Stimulated activated CD4-positive, alpha-beta T cell treated with anti-CD3 and anti-CD28 coated beads, Interleukin-1b, Interleukin-23, amount 100 ng/mL, for 4 hours (primary cell): ENCODE measurements around the gene PTPRR.

Experiments used
- DNase-seq, 2 donors: peaks; one replicate each; pipeline ENCODE4 v3.0.0-alpha.2; 2020; ENCODE audit warnings: low read depth in 2 of 2

The PTPRR gene

GRCh38 chr12:70796989-70797388 is 123.5 kb downstream of the PTPRR start:
- no peak for DNase-seq

GRCh38 chr12:70795608-70796007 is 124.9 kb downstream of the PTPRR start:
- no peak for DNase-seq

DNA sequence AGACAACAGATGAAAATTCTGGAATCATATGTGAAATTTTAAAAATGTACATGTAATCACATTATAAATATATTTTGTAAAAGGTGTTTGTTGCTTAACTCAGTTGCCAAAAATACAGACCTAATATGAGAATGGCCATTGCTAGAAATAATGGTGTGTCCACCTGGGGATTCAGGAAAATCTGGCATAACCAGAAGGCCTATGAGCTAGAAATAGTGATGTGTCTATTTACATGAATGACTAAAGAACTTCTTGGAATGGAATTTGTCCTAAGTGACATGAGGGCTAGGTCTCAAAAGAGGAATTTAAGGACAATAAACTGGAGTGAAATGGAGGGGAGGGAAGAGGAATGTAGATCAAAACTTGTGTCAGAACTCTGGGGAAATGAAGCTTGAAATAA is 126.4 kb downstream of the PTPRR start:
- no peak for DNase-seq

DNA sequence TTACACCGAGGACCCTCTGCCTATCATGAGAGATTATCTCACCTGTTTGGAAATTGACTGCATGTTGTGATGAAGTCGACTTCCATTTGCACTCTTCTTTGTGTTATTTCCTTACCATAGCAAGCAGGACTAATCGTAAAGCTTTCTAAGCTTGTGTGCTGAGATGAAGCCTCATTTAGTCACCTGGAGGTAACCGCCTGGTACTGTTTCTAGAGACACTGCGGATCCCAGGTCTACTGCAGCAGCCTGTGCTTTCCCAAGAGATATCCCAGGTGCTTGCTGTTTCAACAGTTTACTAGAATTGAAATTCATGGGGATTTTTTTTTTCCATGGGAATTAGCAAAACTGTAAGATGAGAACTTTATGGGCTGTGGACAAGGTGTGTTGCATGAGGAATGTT is 131.8 kb downstream of the PTPRR start:
- no peak for DNase-seq

DNA sequence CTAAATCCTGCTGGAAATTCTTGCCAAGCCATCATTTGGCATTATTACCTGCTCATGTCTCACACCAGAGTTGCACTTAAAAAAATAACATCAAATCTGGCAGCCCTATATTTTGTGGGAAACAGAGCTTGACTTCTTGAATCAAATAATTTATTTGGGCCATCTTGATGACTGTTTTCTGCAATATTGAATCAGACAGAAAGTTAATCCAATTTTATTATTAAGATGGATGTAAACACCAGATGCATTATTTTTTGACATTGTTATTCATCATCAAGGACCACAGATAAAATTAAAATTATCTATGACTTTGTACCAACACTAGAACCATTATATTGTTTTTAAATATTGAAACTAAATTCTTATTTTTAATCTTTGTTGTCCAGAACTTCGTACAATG is 132.9 kb downstream of the PTPRR start:
- DNase-seq = no peak

- DNase-seq = no peak
Measured at GRCh38 chr12:70785896-70786295, 134.6 kb downstream of the PTPRR start.

DNA sequence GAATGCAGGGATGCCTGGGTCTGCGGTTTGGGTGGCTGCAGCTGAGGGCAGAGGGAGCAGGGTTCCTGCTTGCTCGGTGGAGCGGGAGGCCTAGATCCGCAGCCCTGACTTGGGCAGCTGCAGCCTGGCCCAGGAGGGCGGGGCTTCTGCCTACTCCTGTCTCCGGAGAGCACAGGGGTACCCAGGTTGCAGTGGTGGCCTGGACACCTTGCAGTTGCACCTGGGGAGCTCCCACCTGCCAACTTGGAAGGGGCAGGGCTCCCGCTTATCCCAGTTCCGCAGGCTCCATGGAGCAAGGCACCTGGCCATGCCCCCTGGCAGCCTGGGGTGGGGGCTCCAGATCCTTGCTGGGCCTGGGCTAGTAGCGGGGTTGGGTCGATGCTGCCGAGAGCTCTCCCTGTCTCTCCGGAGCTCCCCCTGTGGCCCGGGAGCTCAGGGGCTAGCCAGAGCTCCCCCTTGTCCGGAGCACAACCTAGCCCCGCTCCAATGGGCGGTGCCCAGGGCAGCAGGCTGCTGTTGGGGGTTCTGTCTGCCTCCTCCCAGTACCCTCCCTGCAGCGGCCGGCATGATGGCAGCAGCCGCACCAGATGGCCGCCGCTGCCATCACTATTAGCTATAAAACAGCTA is 136.4 kb downstream of the PTPRR start:
- no peak for DNase-seq

- no peak for DNase-seq
Measured at GRCh38 chr12:70783455-70783854, 137.1 kb downstream of the PTPRR start.

DNA sequence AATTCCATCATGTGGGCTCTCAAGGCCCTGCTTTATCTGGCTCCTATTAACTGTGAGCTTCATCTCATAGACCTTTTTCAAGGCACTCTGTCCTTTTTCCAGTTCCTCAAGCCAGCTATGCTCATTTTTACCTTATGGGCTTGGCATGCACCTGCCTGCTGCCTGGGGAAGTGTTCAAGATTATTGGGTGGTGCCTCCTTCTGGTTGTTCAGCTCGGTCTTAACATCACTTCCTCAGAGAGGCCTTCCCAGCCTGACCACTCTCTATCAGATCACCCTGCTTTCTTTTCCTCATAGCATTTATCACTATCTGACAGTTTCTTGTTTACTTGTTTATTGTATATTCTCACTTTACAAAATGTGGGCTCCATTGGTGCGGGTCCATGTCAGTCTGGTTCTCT is 141.3 kb downstream of the PTPRR start:
- DNase-seq = no peak

DNA sequence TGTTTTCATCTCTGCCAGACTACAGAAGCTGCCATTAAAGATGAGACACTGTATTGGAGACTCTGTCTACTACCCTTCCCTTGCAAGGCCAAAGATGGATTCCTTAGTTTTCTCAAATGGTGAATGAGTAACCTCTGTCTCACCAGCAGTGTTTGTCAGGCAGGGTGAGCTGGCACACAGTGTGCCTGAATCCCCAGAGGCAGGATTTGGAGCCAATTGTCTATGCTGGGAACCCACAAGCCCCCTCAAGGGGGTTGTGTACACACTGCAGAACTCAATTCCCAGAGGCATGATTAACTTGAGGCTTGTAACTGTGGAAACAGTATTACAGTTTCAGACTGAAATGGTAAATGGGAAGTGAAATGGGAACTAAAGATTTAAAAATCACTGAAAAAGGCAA is 146.5 kb downstream of the PTPRR start:
- DNase-seq = no peak

GRCh38 chr12:70772836-70773235 is 147.7 kb downstream of the PTPRR start:
- no peak for DNase-seq

DNA sequence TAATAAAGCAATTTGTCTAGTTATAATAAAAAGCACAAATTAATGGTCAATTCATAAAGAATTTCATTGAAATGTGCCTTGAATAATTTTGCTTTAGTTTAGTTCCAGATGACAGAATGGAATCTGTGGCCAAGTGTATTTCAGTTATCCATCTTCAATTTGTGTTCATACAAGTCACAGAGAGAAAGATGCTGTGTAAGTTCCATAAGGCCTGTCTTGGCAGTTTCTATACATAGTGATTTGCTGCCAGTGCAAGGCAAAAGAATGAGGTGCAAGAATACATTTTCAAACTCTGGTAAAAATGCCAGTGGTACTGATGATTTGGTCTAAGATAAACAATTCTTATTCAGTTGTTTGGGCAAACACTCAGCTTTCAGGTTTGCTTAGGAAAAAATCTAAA is 149.0 kb downstream of the PTPRR start:
- no peak for DNase-seq

- DNase-seq = no peak
Measured at GRCh38 chr12:70763666-70764065, 156.9 kb downstream of the PTPRR start.

DNA sequence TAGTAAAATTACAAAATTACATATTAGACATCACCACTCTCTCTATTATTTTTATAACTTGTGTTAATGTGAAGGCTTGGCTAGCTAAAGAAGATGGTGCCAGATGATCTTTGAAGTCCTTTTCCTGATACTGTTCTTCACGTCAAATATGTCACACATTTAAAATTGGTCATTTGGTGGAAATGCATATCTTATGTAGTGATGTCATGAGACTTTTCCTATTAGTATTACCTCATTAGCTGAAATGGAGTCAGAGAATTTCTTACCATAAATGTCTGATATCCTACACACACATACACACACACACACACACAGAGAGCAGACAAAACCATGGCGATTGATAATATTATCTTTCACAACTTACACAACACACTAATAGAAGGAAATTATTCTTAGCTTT is 158.5 kb downstream of the PTPRR start:
- DNase-seq = no peak

- no peak for DNase-seq
Measured at GRCh38 chr12:70759161-70759918, 161.2 kb downstream of the PTPRR start.

DNA sequence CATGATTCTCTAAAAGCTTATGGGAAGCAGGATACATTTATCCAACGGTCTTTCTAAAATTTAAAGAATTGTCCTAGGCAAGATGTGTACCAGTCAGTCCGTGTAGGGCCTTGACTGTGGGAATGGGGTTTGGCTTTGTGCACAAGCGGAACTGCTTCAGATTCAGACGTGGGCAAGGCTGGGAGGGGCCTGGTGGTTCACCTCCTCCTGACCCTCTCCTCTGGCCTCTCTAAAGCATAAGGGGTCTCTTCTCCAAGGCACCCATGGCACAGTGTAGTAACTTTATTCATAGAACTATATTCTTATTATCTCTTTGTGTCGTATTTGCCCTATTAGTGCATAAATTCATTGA is 162.1 kb downstream of the PTPRR start:
- DNase-seq = no peak

GRCh38 chr12:70757830-70758493 is 162.6 kb downstream of the PTPRR start:
- DNase-seq = no peak

GRCh38 chr12:70756791-70757190 is 163.7 kb downstream of the PTPRR start:
- DNase-seq = no peak

- DNase-seq = no peak
Measured at GRCh38 chr12:70756118-70756517, 164.4 kb downstream of the PTPRR start.

GRCh38 chr12:70754330-70754741 is 166.2 kb downstream of the PTPRR start:
- no peak for DNase-seq

GRCh38 chr12:70752327-70752726 is 168.2 kb downstream of the PTPRR start:
- DNase-seq = no peak

DNA sequence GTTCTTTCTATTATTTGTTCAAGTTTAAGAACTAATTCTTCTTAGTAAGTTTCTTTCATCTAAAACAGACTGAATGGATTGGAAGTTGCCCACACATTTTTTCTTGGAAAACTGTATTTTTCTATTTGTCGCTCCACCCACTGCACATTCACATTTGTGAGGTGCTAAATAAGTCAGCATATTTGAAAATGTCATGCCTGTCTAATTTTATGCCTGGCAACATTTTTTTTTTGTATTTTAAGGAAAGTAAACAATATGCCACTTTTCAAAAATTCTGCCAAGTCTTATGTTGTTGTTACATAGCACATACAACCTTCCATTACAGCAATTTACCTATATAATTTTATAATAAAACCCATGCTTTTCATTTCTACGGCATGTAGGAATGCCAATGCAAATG is 170.6 kb downstream of the PTPRR start:
- no peak for DNase-seq

GRCh38 chr12:70748809-70749208 is 171.7 kb downstream of the PTPRR start:
- DNase-seq = no peak
